Ovary (tissue), 9 donors: ENCODE results near the gene PXK. TPM values are rescaled to one million over a fixed set of nuclear protein-coding genes. Genes with fewer than 3 reads are reported as not detected.

Experiments used
- DNase-seq, 5 donors: peaks; one replicate each; pipeline ENCODE4 v3.0.0-alpha.2; 2019 to 2020
- H3K27ac ChIP-seq, 2 donors: fragments of 200-600 bp; one replicate each; pipeline versions ENCODE4 v1.5.1 to v1.8.0; 2019 to 2022
- H3K27me3 ChIP-seq: fragments of 200-600 bp; one replicate; pipeline ENCODE4 v1.8.0; 2022
- H3K36me3 ChIP-seq: fragments of 200-600 bp; sonication (generic); one replicate; pipeline ENCODE4 v1.5.1; 2019
- H3K4me1 ChIP-seq: one replicate; pipeline ENCODE4 v1.8.1; 2013; ENCODE audit warnings: mild to moderate bottlenecking, moderate library complexity; ENCODE audit not compliant: insufficient read depth
- H3K4me3 ChIP-seq: fragments of 200-600 bp; sonication (generic); one replicate; pipeline ENCODE4 v1.5.1; 2017
- H3K9me3 ChIP-seq, 2 donors: fragments of 200-600 bp in 1 of 2; sonication (generic) in 1 of 2; one replicate each; pipeline versions ENCODE4 v1.5.1 to v1.8.1; 2013 to 2019; ENCODE audit warnings: mild to moderate bottlenecking in 1 of 2, moderate library complexity in 1 of 2
- EP300 ChIP-seq: sonication (generic); formaldehyde crosslinking; IDR thresholded peaks from one replicate; pipeline ENCODE4 v1.6.1; 2017; ENCODE audit warnings: antibody characterized with exemption
- POLR2A ChIP-seq: fragments of 450-650 bp; IDR thresholded peaks from one replicate; pipeline ENCODE4 v1.6.1; 2017; ENCODE audit warnings: antibody characterized with exemption, mild to moderate bottlenecking, moderate library complexity
- WGBS, 3 donors: extraction: QIAGEN DNeasy Blood & Tissue Kit in 1 of 3; methylation state at CpG; one replicate each; pipeline versions ENCODE4 v1.1.5 to v1.1.7; 2013 to 2017; 5-methylcytosine and 5-hydroxymethylcytosine counted together
- intact Hi-C, 4 donors: fragments of 100-400 bp; cut with DNase I; formaldehyde crosslinking; loops; one replicate each; pipeline versions ENCODE4 v1.11.0 to v1.15.1; 2022 to 2023
- polyA plus RNA-seq, 2 donors: library from polyadenylated mRNA; stranded (reverse); fragments of 200-250 nt in 1 of 2; fragments of 350-450 nt in 1 of 2; fragmentation: Illumina TruSeq in 1 of 2; extraction: RNeasy Lipid Tissue Mini Kit (QIAGEN cat#74804) in 1 of 2; gene quantifications; one replicate each; pipeline ENCODE4 v1.2.3, GENCODE V29; 2013 to 2014
- total RNA-seq, 7 donors: library from RNA; depleted of rRNA in 2 of 7; stranded (reverse); fragments of >200 nt in 2 of 7; fragmentation: NEBNext Ultra II Directional in 3 of 7; extraction: Animal tissue kit (Norgen Biotek cat#: 25700) in 3 of 7; gene quantifications; one replicate each; pipeline versions ENCODE4 v1.1.0 to v1.2.4, GENCODE V29; 2016 to 2023
- TF ChIP-seq, protein P1 (sequence below), 3 donors: fragments of 450-650 bp in 2 of 3; fragments of 200-600 bp in 1 of 3; IDR thresholded peaks; one replicate each; pipeline versions ENCODE4 v1.5.1 to v1.8.0; 2016 to 2022; ENCODE audit warnings: antibody characterized with exemption in 3 of 3, mild to moderate bottlenecking in 1 of 3
- donor health status: DM: no; HTN: no; CAD: no; lungs with moderate emphysema.
- donor health status: DM: no; HTN: no; CAD: no.
- donor health status: Bipolar disorder and iron deficiency.
- donor health status: DM: yes; HTN: yes; CAD: no.
- donor health status: DM: no; HTN: no; CAD: no.
- donor health status: DM: yes; HTN: yes; CAD: no.

Gene PXK
- total and polyA plus RNA-seq, 9 donors, result 17.2 to 42.0 (median 25.9) TPM

DNA sequence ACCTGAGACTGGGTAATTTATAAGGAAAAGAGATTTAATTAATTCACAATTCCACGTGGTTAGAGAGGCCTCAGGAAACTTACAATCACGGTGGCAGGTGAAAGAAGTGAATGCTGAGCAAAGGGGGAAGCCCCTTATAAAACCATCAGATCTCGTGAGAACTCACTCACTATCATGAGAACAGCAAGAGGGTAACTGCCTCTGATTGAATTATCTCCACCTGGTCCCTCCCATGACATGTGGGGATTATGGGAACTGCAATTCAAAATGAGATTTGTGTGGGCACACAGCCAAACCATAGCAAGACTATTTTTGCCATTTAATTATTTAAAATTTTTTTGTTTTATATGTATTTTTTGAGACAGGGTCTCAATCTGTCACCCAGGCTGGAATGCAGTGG lies 132.2 kb downstream of the PXK start:
- WGBS, 3 donors, result 82 to 87% (median 84%) methylated on average over 3 of the region's 3 CpGs
- intact Hi-C loops, result no loop called here
- no peak for DNase-seq
- Histone ChIP-seq H3K36me3 (no peaks in the 10 kb centered on the region), H3K27ac (no peak overlapping the region), H3K4me1 (peaks cover 5% of the 10 kb centered on the region), H3K9me3 (no peaks in the 10 kb centered on the region), H3K4me3 (no peak overlapping the region), H3K27me3 (no peaks in the 10 kb centered on the region)
- TF ChIP-seq, protein P1, sequence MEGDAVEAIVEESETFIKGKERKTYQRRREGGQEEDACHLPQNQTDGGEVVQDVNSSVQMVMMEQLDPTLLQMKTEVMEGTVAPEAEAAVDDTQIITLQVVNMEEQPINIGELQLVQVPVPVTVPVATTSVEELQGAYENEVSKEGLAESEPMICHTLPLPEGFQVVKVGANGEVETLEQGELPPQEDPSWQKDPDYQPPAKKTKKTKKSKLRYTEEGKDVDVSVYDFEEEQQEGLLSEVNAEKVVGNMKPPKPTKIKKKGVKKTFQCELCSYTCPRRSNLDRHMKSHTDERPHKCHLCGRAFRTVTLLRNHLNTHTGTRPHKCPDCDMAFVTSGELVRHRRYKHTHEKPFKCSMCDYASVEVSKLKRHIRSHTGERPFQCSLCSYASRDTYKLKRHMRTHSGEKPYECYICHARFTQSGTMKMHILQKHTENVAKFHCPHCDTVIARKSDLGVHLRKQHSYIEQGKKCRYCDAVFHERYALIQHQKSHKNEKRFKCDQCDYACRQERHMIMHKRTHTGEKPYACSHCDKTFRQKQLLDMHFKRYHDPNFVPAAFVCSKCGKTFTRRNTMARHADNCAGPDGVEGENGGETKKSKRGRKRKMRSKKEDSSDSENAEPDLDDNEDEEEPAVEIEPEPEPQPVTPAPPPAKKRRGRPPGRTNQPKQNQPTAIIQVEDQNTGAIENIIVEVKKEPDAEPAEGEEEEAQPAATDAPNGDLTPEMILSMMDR (IDR thresholded peaks at IDR 0.05), result no peak
- TF ChIP-seq EP300, result no peak
- TF ChIP-seq POLR2A, result no peak

DNA sequence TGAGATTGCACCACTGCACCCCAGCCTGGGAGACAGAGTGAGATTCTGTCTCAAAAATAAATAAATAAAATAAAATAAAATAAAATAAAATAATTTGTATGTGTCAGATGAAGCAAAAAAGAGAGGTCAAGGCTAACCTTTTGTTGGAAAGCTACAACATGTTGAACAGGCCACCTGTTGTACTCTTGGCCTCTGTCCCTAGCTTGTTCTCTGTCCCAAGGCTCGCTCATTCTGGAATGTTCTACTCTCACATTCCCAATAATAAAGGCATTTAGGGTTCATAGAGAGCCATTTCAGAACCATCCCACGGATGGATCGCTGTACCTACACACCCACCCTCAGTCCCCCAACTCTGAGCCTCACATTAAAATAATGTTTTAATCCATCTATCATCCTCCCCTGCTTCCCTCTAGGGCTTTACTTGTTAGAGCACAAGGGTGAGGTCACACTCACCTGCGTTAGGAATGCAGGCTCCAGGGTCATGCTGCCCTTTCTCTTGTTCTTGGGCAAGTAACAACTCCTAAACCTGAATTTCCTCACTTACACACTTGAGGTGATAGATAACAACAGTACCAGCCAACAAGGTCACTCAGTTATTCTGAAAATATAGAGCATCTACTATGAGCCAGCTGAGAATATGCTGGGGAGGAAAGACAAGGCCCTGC lies 134.3 kb downstream of the PXK start:
- TF ChIP-seq POLR2A (no peak), EP300 (no peak)
- TF ChIP-seq, protein P1 (IDR thresholded peaks at IDR 0.05), result no peak
- Histone ChIP-seq H3K27me3 (no peaks in the 10 kb centered on the region), H3K4me3 (no peak overlapping the region), H3K9me3 (no peaks in the 10 kb centered on the region), H3K36me3 (no peaks in the 10 kb centered on the region), H3K27ac (no peak overlapping the region), H3K4me1 (peaks cover 5% of the 10 kb centered on the region)
- 79 to 84% (median 83%) methylated on average over 4 of the region's 4 CpGs for WGBS, 3 donors
- DNase-seq, result no peak
- intact Hi-C loops, result no loop called here

DNA sequence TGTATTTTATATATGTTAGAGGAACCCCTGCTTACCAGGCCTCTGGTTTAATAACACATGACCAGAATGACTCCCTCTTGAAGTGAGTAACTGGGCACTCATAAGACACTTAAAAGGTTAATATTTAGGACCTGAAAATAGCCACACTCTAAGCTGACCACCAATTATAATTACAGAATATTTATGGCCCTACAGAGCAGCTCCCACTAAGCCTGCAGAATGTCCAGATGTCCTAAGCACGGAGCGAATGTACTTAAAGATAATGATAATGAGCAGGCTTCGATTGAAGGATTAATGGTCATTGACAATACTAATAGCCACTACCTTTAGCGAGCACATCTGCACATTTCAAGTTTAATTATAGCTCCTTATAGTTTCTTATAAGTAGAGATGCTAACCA lies 136.4 kb downstream of the PXK start:
- Histone ChIP-seq H3K27me3 (no peaks in the 10 kb centered on the region), H3K36me3 (no peaks in the 10 kb centered on the region), H3K4me1 (no peaks in the 10 kb centered on the region), H3K9me3 (no peaks in the 10 kb centered on the region), H3K4me3 (no peak overlapping the region), H3K27ac (no peak overlapping the region)
- no peak for TF ChIP-seq EP300
- WGBS, 3 donors, result 42 to 67% (median 61%) methylated on average over 4 of the region's 4 CpGs
- intact Hi-C loops, result no loop called here
- DNase-seq, result no peak

DNA sequence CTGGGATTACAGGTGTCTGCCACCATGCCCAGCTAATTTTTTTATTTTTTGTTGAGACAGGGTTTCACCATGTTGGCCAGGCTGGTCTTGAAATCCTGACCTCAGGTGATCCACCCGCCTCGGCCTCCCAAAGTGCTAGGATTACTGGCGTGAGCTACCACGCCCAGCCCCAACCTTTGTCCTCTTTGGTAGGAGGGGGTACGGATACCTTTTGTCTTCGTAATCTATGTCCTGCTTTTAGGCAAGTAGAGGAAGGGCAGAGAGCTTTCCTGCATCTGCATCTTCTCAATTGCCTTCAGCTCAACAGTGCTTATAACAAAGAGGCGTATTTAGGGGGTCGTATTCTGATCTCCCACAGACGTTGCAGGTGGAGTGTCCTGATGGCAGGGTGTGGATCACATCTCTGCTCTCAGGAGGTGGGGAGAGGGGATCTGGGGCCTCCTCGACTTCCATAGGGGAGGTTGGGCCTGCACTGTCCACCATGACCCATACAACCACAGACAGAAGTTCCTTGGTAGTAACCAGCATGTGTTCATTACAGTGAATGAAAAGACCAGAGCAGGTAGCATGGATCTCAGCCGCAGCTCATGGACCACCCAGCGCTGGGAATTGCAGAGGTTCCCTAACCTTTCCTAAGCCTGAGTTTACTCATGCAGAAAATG lies 137.8 kb downstream of the PXK start:
- Histone ChIP-seq H3K27ac (no peak overlapping the region), H3K36me3 (no peaks in the 10 kb centered on the region), H3K4me3 (no peak overlapping the region), H3K27me3 (no peaks in the 10 kb centered on the region), H3K4me1 (no peaks in the 10 kb centered on the region), H3K9me3 (no peaks in the 10 kb centered on the region)
- intact Hi-C loops, result no loop called here
- WGBS, 3 donors, result 93 to 94% (median 93%) methylated on average over 12 of the region's 12 CpGs
- TF ChIP-seq, protein P1 (IDR thresholded peaks at IDR 0.05), result no peak
- no peak for TF ChIP-seq POLR2A
- TF ChIP-seq EP300, result no peak
- no peak for DNase-seq
